ENCODE measurements around the gene LDAH. TPM values are rescaled to one million over a fixed set of nuclear protein-coding genes. Genes with fewer than 3 reads are reported as not detected.
A peak's percentile ranks its signal among the peaks of the same experiment; 100 is the strongest.

The LDAH gene
- total and polyA plus RNA-seq, 4 experiments from 2014 or later: 12.3 to 23.9 (median 18.8) TPM

- Mint-ChIP-seq H3K27me3 (no peaks in the 10 kb centered on the region), H3K27ac (no peak overlapping the region), H3K36me3 (peaks cover 30 to 53% of the 10 kb centered on the region in 2 donors), H3K4me1 (peaks cover 0 to 18% (median 5%) of the 10 kb centered on the region in 4 donors), H3K4me3 (no peak overlapping the region), H3K9me3 (peaks cover 0 to 1% (median 0%) of the 10 kb centered on the region in 8 donors)
- Histone ChIP-seq H3K27ac (ENCODE audit: low read depth, low read length) (no peak overlapping the region), H3K4me1 (ENCODE audit: insufficient read depth, low read length) (no peaks in the 10 kb centered on the region), H3K27me3 (ENCODE audit: insufficient read depth, low read length) (no peaks in the 10 kb centered on the region), H3K36me3 (ENCODE audit: insufficient read depth, low read length) (peaks cover 5% of the 10 kb centered on the region), H3K4me3 (ENCODE audit: low read length in 2 of 2) (no peak overlapping the region), H3K9me3 (ENCODE audit: control insufficient read depth in 1 of 2, low read length in 2 of 2) (no peaks in the 10 kb centered on the region)
- CTCF ChIA-PET (ENCODE audit: partially characterized antibody): interaction anchor here (1.5 to 2.5 kb wide), 2 partner anchors 8 to 200 kb away, joined by 3 to 8 read pairs; no protein-coding TSS in a partner anchor
- no peak for DNase-seq
- intact Hi-C loops (cut with micrococcal nuclease): no loop called here
- POLR2A ChIA-PET (ENCODE audit: partially characterized antibody): no interaction called here
These were observed 59.8 kb downstream of the LDAH start for GRCh38 chr2:20762945-20763683.

GRCh38 chr2:20759487-20759886 lies 63.4 kb downstream of the LDAH start:
- H3K9me3 Mint-ChIP-seq: no peaks in the 10 kb centered on the region
- no peak overlapping the region for H3K4me3 ChIP-seq (ENCODE audit: low read length in 2 of 2)
- H3K27ac ChIP-seq (ENCODE audit: low read depth, low read length): no peak overlapping the region
- H3K27me3 Mint-ChIP-seq: no peaks in the 10 kb centered on the region
- H3K36me3 Mint-ChIP-seq: peaks cover 23 to 66% of the 10 kb centered on the region in 2 donors
- intact Hi-C loops (cut with micrococcal nuclease): no loop called here
- H3K27ac Mint-ChIP-seq: no peak overlapping the region
- no peaks in the 10 kb centered on the region for H3K9me3 ChIP-seq (ENCODE audit: control insufficient read depth in 1 of 2, low read length in 2 of 2)
- ChIA-PET POLR2A (ENCODE audit: partially characterized antibody) (no interaction called here), CTCF (ENCODE audit: partially characterized antibody) (interaction anchor here (3.1 kb wide), 1 partner anchor 23 kb away, joined by 14 read pairs; no protein-coding TSS in a partner anchor)
- H3K4me1 ChIP-seq (ENCODE audit: insufficient read depth, low read length): no peaks in the 10 kb centered on the region
- no peak overlapping the region for H3K4me3 Mint-ChIP-seq
- no peak for DNase-seq
- no peaks in the 10 kb centered on the region for H3K27me3 ChIP-seq (ENCODE audit: insufficient read depth, low read length)
- H3K36me3 ChIP-seq (ENCODE audit: insufficient read depth, low read length): peaks cover 5% of the 10 kb centered on the region
- H3K4me1 Mint-ChIP-seq: peaks cover 0 to 10% (median 5%) of the 10 kb centered on the region in 4 donors

- Mint-ChIP-seq H3K4me3 (no peak overlapping the region), H3K27ac (peak overlapping the region in 1 of 7 donors; percentile 30), H3K36me3 (peaks cover 22 to 66% of the 10 kb centered on the region in 2 donors), H3K4me1 (peaks cover 0 to 10% (median 5%) of the 10 kb centered on the region in 4 donors), H3K27me3 (no peaks in the 10 kb centered on the region), H3K9me3 (no peaks in the 10 kb centered on the region)
- Histone ChIP-seq H3K27me3 (ENCODE audit: insufficient read depth, low read length) (no peaks in the 10 kb centered on the region), H3K27ac (ENCODE audit: low read depth, low read length) (no peak overlapping the region), H3K9me3 (ENCODE audit: control insufficient read depth in 1 of 2, low read length in 2 of 2) (no peaks in the 10 kb centered on the region), H3K4me3 (ENCODE audit: low read length in 2 of 2) (no peak overlapping the region), H3K4me1 (ENCODE audit: insufficient read depth, low read length) (no peaks in the 10 kb centered on the region), H3K36me3 (ENCODE audit: insufficient read depth, low read length) (peaks cover 5% of the 10 kb centered on the region)
- ChIA-PET POLR2A (ENCODE audit: partially characterized antibody) (no interaction called here), CTCF (ENCODE audit: partially characterized antibody) (interaction anchor here (0.8 to 3.1 kb wide), 2 partner anchors 10 to 23 kb away, joined by 3 to 14 read pairs; no protein-coding TSS in a partner anchor)
- DNase-seq: no peak
- intact Hi-C loops (cut with micrococcal nuclease): no loop called here
These were observed 63.9 kb downstream of the LDAH start for GRCh38 chr2:20758997-20759396.

- Histone ChIP-seq H3K36me3 (ENCODE audit: insufficient read depth, low read length) (peaks cover 5% of the 10 kb centered on the region), H3K9me3 (ENCODE audit: control insufficient read depth in 1 of 2, low read length in 2 of 2) (no peaks in the 10 kb centered on the region), H3K27ac (ENCODE audit: low read depth, low read length) (no peak overlapping the region), H3K27me3 (ENCODE audit: insufficient read depth, low read length) (no peaks in the 10 kb centered on the region), H3K4me3 (ENCODE audit: low read length in 2 of 2) (no peak overlapping the region), H3K4me1 (ENCODE audit: insufficient read depth, low read length) (no peaks in the 10 kb centered on the region)
- Mint-ChIP-seq H3K4me3 (no peak overlapping the region), H3K27ac (no peak overlapping the region), H3K27me3 (no peaks in the 10 kb centered on the region), H3K4me1 (peaks cover 0 to 7% (median 4%) of the 10 kb centered on the region in 4 donors), H3K36me3 (peaks cover 27 to 71% of the 10 kb centered on the region in 2 donors), H3K9me3 (peaks cover 0 to 12% (median under 1%) of the 10 kb centered on the region in 8 donors)
- ChIA-PET CTCF (ENCODE audit: partially characterized antibody) (interaction anchor here (0.7 kb wide), 1 partner anchor 96 kb away, joined by 3 read pairs; no protein-coding TSS in a partner anchor), POLR2A (ENCODE audit: partially characterized antibody) (interaction anchor here (0.6 kb wide), 1 partner anchor 755 kb away, joined by 3 read pairs; no protein-coding TSS in a partner anchor)
- DNase-seq: no peak
- intact Hi-C loops (cut with micrococcal nuclease): no loop called here
These were observed 65.4 kb downstream of the LDAH start for GRCh38 chr2:20757405-20758090.

GRCh38 chr2:20755132-20755800 lies 67.6 kb downstream of the LDAH start:
- Histone ChIP-seq H3K4me3 (ENCODE audit: low read length in 2 of 2) (no peak overlapping the region), H3K27ac (ENCODE audit: low read depth, low read length) (no peak overlapping the region), H3K36me3 (ENCODE audit: insufficient read depth, low read length) (no peaks in the 10 kb centered on the region), H3K9me3 (ENCODE audit: control insufficient read depth in 1 of 2, low read length in 2 of 2) (no peaks in the 10 kb centered on the region), H3K27me3 (ENCODE audit: insufficient read depth, low read length) (no peaks in the 10 kb centered on the region), H3K4me1 (ENCODE audit: insufficient read depth, low read length) (no peaks in the 10 kb centered on the region)
- H3K36me3 Mint-ChIP-seq: peaks cover 26 to 70% of the 10 kb centered on the region in 2 donors
- peaks cover 0 to 7% (median 4%) of the 10 kb centered on the region in 4 donors for H3K4me1 Mint-ChIP-seq
- intact Hi-C loops (cut with micrococcal nuclease): no loop called here
- H3K4me3 Mint-ChIP-seq: no peak overlapping the region
- no peak for DNase-seq
- no peaks in the 10 kb centered on the region for H3K27me3 Mint-ChIP-seq
- POLR2A ChIA-PET (ENCODE audit: partially characterized antibody): no interaction called here
- CTCF ChIA-PET (ENCODE audit: partially characterized antibody): no interaction called here
- H3K9me3 Mint-ChIP-seq: peaks cover 0 to 14% (median 3%) of the 10 kb centered on the region in 8 donors
- peak overlapping the region in 1 of 7 donors; percentile 0 for H3K27ac Mint-ChIP-seq

GRCh38 chr2:20752293-20752692 lies 70.6 kb downstream of the LDAH start:
- Histone ChIP-seq H3K27me3 (ENCODE audit: insufficient read depth, low read length) (no peaks in the 10 kb centered on the region), H3K9me3 (ENCODE audit: control insufficient read depth in 1 of 2, low read length in 2 of 2) (no peaks in the 10 kb centered on the region), H3K4me3 (ENCODE audit: low read length in 2 of 2) (no peak overlapping the region), H3K4me1 (ENCODE audit: insufficient read depth, low read length) (no peaks in the 10 kb centered on the region), H3K36me3 (ENCODE audit: insufficient read depth, low read length) (no peaks in the 10 kb centered on the region), H3K27ac (ENCODE audit: low read depth, low read length) (no peak overlapping the region)
- intact Hi-C loops (cut with micrococcal nuclease): no loop called here
- Mint-ChIP-seq H3K9me3 (peaks cover 0 to 14% (median 3%) of the 10 kb centered on the region in 8 donors), H3K36me3 (peaks cover 26 to 53% of the 10 kb centered on the region in 2 donors), H3K27ac (no peak overlapping the region), H3K27me3 (no peaks in the 10 kb centered on the region), H3K4me3 (no peak overlapping the region), H3K4me1 (peaks cover 0 to 2% (median 0%) of the 10 kb centered on the region in 4 donors)
- ChIA-PET CTCF (ENCODE audit: partially characterized antibody) (no interaction called here), POLR2A (ENCODE audit: partially characterized antibody) (no interaction called here)
- no peak for DNase-seq

GRCh38 chr2:20747317-20747716 lies 75.6 kb downstream of the LDAH start:
- CTCF ChIA-PET (ENCODE audit: partially characterized antibody): no interaction called here
- POLR2A ChIA-PET (ENCODE audit: partially characterized antibody): no interaction called here
- intact Hi-C loops (cut with micrococcal nuclease): no loop called here

More at GRCh38 chr2:20747317-20747716, 75.6 kb downstream of the LDAH start:
- Histone ChIP-seq H3K27ac (ENCODE audit: low read depth, low read length) (no peak overlapping the region), H3K27me3 (ENCODE audit: insufficient read depth, low read length) (no peaks in the 10 kb centered on the region), H3K9me3 (ENCODE audit: control insufficient read depth in 1 of 2, low read length in 2 of 2) (no peaks in the 10 kb centered on the region), H3K4me1 (ENCODE audit: insufficient read depth, low read length) (no peaks in the 10 kb centered on the region), H3K36me3 (ENCODE audit: insufficient read depth, low read length) (no peaks in the 10 kb centered on the region), H3K4me3 (ENCODE audit: low read length in 2 of 2) (no peak overlapping the region)
- H3K4me1 Mint-ChIP-seq: no peaks in the 10 kb centered on the region
- H3K27ac Mint-ChIP-seq: no peak overlapping the region
- no peak for DNase-seq
- H3K27me3 Mint-ChIP-seq: no peaks in the 10 kb centered on the region
- H3K9me3 Mint-ChIP-seq: peaks cover 0 to 2% (median 0%) of the 10 kb centered on the region in 8 donors
- no peak overlapping the region for H3K4me3 Mint-ChIP-seq
- H3K36me3 Mint-ChIP-seq: peaks cover 22 to 37% of the 10 kb centered on the region in 2 donors

Data from CD4-positive, alpha-beta memory T cell (primary cell).